Measurements from ENCODE around the gene CDC42SE2.

CDC42SE2 gene

GRCh38 chr5:131441184-131441583 is 177.3 kb downstream of the CDC42SE2 start:
- no peak overlapping the region for H2AFZ ChIP-seq (ENCODE audit: low read length)
- no peak overlapping the region for H3K4me3 ChIP-seq (ENCODE audit: low read depth, low read length, poor library complexity, severe bottlenecking)
- H4K20me1 ChIP-seq (ENCODE audit: insufficient read depth, low read length), result no peaks in the 10 kb centered on the region
- H3K9me2 ChIP-seq (ENCODE audit: low read depth, low read length), result no peaks in the 10 kb centered on the region
- no peak overlapping the region for H3K4me2 ChIP-seq (ENCODE audit: low read length)
- no peak overlapping the region for H3K9ac ChIP-seq (ENCODE audit: low read length)
- peaks cover 96% of the 10 kb centered on the region for H3K36me3 ChIP-seq (ENCODE audit: insufficient read depth, low read length)
- H3K4me1 ChIP-seq (ENCODE audit: insufficient read depth, low read length, severe bottlenecking), result no peaks in the 10 kb centered on the region
- TF ChIP-seq CTCF (IDR thresholded peaks at IDR 0.05; ENCODE audit: low read length) (no peak), EZH2 (IDR thresholded peaks at IDR 0.05; ENCODE audit: borderline replicate concordance, low read length) (no peak)
- no peaks in the 10 kb centered on the region for H3K9me3 ChIP-seq (ENCODE audit: low read length)
- H3F3A ChIP-seq (ENCODE audit: insufficient read depth, low read length), result no peaks in the 10 kb centered on the region
- H3K27me3 ChIP-seq (ENCODE audit: insufficient read depth, low read length), result no peaks in the 10 kb centered on the region
- no peak overlapping the region for H3K27ac ChIP-seq (ENCODE audit: low read depth, low read length, poor library complexity, severe bottlenecking)
- H3K79me2 ChIP-seq (ENCODE audit: insufficient read depth, low read length), result no peaks in the 10 kb centered on the region

Measured in OCI-LY1 (cell line).